GM21786 (cell line): ENCODE results near the gene MME.
"Not testable (repeated sequence)": the region's sequence is repeated elsewhere in the genome, so short reads cannot be mapped to it uniquely, and the experiment has no call there.

Experiments
- ATAC-seq: cut with Tn5 transposase; IDR thresholded peaks from one replicate; pipeline ENCODE4 v1.9.1; 2021; ENCODE audit not compliant: unreplicated experiment

Gene MME

DNA sequence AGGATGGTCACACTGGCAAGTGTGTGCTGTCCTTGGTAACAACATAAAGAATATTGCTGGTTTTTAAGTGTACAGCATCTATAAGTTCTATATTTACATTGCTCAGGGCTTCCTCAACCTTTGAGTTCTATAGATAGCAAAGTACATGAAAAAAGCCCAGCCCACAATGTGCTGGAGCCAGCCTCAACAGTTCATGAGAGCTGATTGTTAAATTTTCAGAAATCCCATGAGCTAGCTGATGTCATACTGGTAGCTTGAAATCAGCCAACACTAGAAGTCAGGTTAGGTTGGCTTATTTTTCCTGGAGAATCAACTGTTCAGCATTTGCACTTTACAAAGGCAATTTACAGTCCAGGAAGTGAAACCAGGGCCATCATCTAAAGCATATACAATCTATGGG lies 110.6 kb downstream of the MME start:
- no peak for ATAC-seq

DNA sequence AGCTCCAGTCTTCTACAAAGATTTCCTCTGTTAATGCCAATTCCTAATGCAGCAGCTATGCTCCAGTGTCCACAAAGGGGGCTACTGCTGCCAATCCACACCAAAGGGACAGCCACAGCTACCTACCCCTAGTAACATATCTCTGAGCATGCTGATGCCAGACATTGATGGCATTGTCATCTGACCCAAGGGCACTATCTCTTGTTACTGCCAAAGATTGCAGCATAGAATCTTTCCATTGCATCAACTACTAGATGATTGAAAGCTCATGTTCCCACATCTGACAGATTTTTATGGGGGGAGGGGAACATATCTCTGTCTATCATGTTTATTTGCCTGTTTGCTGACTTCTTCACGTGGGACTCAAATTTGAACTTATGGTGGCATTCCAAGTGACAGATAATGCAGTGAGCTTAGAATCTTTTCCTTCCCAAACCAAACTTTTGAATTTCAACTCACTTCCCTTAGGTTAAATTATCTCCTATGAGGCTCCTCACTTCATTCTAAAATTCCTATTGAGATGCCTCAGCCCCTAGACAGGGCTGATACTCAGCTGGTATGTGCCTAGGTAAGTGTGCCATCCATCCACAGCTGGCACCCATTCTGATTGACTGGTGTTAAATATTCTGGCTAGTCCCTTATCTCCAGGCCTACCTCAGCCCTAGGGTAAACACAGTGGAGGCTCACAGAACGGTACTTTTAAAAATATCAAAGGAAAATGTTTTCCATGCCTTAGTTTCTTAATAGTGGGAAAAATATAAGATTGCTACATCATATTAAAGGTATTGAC lies 113.0 kb downstream of the MME start:
- ATAC-seq = no peak

DNA sequence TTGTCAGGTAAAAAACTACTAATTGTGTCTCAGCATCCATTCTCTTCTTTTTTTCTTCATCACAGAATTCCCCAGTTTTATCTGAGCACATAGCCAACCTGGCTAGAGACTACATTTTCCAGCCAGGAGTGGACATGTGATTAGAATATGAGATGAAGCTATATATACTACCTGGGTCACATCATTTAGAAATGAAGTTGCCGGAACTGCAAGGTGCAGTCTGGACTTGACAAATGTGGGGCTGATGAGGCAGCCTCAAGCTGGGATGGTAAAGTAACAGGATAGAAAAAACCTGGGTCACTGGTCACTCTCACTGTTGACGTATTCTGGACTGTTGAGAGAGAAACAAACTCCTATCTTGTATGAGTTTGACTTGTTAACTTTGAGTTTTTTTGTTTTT lies 113.7 kb downstream of the MME start:
- no peak for ATAC-seq

DNA sequence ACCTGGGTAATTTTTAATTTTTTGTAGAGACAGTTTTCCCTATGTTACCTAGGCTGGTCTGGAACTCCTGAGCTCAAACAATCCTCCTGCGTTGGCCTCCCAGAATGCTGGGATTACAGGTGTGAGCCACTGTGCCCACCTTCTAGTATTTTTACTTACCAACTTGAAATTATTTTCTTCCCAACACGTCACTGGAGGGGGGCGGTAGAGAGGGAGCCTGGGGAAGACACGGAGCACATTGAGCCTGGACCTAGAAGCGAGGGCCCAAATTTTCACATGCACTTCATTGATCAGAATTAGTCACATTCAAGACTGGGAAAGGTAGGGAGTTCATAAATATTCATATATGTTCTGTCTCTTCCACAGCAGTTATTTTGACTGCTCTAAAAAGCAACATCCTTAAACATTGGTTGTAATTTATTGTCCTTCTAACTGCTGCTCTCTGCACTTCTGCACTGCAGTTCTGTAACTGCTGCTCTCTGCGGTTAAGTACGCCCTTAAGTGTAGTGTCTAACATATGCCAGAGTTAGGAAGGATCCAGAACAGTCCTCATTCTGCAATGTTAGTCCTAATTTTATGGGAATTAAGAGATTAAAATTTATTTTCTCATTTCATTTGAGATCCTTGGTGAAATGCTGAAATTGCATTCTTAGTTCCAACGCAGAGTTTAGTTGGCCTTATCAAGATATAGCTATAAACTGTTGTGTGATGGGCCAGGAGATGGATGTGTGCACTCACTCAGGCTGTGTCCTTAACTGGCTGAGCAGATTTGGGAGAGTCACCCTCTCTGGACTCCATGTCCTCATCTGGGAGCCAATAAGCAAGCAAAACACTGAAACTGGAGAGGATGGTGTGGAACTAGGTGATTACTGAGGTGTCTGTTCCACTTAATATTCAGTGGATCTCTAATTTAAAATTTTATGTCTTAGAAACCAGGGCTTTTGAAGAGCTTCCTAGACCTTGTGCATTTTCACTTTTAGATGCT lies 115.1 kb downstream of the MME start:
- no peak for ATAC-seq

DNA sequence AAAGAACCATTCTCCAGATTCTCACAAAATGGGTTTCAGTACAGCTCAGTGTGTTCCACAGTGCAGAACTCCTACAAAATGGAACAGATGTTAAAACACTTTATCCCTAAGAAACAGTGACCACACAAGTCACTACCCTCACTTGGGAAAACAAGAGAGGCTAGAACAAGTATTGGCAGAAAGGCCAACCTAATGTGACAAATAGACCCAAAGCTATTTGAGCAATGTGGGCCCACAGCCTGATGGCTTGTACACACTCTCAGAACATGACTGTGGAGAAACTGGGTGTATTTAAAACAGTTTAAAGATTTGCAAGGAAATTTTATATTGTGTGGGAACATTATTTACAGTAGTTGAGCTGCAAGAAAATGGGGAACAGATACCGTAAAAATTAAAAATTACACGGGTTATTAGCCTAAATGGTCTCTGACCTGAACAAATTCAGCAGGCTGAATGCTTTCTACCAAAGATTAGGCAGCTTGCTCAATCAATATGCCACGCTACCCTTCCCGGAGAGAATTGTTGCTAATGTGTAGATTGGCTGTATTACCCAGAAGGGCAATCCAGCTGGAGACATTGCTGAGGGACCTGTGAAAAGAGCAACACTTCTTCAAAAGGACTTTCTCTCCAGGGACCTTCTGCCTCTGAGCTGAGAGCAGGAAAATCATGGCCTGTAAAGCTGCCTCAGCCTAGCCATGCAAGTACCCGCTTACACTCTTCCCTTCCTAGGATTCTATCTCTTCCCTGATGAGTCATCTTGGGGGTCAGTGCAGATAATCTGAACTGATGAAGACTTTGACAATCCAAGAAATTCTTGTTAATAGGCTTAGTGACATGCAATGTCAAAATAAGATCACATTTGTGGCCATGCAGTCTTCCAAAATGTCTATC lies 116.3 kb downstream of the MME start:
- no peak for ATAC-seq

DNA sequence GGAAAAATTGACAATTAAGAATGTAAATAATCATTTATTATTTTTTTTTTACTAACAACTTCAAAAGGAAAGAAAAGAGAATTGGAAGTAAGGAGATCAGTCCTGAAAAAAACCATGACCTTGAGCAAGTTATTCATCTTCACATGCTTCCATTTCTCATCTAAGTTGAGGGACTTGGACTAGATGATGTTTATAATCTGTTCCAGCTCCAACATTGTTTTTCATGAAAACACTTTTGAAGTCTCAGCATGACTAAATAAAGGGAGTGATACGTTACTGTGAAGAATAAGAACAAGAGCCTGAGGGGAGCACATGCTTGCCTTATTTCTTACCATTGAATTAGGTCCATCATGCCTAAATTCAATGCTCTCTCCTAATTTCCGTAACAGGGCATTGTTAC lies 117.7 kb downstream of the MME start:
- no peak for ATAC-seq

DNA sequence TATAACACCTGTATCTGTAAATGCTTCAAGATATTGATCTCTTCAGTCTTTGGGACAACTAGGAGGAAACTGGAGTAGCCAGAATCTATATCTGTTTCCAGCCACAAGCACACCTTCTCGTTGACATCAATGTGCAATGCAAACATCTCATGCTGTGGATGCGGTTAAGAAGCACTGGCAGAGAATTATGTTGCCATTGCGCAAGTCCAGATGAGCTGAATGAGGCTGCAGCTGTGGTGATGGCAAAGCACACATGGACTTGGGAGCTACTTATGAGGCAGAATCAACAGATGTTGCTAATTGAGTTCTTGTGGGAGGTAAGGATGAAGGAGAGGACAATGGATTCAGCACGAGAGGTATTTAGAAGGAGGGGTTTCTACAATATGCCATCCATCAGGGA lies 122.5 kb downstream of the MME start:
- no peak for ATAC-seq

DNA sequence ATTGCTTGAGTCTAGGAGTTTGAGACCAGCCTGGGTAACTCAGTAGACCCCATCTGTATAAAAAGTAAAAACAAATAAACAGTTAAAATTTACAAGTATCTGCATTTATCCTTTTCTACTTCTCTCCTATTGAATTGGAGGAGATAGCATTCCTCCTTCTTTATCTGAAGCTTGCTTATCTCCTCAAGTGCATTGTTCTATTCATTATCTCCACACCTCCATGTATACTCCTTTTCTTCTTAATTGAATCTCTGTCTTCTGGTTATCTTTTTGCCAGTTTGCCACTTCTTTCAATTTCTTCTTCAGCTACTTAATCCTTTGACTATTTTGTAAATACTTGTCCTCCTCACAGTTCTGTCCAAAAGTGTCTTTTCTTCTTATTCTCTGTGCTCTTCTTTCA lies 124.7 kb downstream of the MME start:
- no peak for ATAC-seq

DNA sequence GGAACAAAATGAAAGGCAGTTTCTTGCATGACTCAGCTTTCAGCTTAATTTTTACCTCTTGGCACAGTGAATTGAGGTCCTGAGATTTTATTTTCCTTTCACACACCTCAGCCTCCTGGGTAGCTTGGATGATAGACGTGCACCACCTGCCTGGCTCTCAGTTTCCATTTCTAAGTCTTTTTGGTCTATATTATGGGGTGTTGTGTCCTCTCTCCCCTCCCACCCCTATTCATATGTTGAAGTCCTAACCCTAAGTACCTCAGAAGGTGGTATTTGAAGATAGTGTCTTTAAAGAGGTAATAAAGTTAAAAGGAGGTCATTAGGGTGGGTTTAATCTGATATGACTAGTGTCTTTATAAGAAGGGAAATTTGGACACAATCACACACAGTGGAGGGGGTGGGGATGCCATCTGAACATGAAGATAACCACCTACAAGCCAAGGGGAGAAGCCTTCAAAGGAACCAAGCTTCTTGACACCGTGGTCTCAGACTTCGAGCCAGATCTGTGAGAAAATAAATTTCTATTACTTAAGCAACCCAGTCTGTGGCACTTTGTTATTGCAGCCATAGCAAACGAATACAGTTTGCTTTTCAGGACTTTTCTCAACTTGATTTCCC lies 128.2 kb downstream of the MME start:
- ATAC-seq = no peak

DNA sequence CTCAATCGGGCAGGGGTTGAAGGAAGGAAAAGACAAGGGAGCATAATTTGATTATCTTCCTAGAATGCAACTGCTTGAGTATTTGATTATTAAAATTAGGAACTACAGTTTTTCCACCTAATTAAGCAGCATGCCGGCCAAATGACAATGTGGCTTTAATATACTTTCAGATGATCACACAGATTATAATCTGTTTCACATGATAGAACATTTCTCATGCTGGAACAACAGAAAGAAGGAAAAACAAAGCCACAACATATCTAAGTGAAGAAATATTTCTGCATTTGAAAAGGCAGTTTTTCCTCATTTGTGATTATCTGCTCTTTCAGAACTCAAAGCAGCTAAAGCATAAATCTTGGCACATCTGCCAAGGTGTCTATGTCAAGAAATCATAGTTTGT lies 130.6 kb downstream of the MME start:
- ATAC-seq = no peak

DNA sequence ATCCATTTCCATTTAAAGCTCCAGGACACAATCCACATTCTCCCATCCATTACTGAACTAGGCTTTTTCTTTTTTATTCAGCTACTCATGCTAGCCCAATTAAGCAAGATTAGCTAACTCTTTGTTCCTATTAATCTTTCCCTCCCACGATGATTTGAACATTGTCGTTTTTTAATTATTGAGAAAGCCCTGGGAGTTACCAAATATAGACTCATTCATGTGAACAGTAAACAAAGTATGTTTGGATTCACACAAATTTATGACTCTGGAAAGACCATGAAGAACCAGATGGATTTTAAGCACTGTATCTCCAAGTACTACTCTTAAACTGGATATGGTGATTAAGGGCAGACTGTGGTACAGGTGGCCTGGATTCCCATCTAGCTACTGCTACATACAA lies 131.1 kb downstream of the MME start:
- ATAC-seq = no peak

DNA sequence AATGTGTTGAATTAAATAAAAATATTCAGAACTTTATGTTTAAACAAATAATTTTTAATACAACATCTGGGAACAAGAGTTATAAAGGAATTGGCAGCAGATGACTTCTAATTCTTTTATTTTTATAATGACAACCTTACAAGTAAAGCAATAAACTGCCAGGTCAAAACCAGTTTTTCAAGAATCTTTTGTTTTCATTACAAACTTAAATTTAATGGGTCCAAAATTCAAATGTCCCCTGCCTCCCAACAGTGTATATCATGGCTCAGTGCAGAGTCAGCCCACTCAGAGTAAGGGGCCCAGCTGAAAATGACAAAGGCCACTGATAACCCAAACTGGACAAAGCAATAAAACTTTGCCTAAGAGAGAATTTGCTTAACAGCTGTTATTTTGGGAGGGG lies 131.8 kb downstream of the MME start:
- ATAC-seq = no peak

DNA sequence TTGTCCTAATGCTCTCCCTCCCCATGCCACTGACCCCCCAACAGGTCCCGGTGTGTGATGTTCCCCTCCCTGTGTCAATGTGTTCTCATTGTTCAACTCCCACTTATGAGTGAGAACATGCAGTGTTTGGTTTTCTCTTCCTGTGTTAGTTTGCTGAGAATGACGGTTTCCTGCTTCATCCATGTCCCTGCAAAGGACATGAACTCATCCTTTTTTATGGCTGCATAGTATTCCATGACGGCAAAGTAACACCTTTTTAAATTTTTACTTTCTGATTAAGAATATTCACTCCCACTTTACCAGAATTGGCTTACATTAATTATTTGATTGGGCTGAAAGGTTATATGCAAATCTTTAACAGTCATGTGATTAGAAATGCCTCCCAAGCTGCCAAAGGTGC lies 135.9 kb downstream of the MME start:
- ATAC-seq = not testable (repeated sequence)

DNA sequence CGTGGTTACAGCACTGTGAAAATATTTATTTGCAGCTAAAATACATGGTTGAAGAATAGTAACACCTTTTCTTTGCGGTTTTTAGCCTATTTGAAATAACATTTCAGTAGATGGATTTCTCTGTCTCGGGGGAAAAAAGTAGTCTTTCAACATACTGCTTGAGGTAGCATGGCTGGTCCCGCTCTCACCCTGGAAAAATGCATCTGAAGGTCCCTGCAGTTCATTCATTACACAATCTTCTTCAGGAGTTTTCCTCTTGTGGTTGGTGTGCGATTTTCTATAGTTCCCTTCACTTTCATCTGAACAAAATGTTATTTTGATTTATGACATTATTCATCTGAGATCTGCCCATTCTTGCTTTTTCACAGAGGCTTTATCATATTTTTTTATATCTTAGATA lies 137.5 kb downstream of the MME start:
- ATAC-seq = no peak

DNA sequence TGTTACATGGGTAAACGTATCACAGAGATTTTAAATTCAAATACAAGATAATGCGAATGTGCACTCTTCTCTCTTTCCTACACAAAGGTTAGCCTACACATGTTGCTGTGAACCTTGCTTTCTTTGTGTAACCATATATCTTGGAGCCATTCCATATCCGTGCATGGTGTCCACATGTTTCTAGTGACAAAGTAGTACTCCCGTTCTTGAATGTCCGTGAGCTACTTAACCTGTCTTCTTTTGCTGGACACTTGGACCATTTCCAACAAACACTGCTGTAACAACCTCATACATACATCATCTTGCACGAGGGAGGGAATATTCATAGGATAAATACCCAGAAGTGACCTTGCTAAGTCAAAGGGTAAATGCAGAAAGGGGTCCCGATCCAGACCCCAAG lies 138.3 kb downstream of the MME start:
- no peak for ATAC-seq

DNA sequence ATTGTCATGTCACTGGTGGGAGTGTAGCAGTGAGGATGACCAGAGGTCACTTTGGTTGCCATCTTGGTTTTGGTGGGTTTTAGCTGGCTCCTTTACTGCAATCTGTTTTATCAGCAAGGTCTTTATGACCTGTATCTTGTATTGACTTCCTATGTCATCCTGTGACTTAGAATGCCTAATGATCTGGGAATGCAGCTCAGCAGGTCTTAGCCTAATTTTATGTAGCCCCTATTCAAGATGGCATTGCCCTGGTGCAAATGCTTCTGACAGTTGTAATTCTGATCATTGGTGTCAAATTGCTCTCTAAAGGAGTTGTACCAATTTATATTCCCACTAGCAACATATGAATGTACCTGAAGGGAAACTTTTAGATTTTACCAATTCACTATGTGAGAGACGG lies 139.0 kb downstream of the MME start:
- ATAC-seq = no peak

DNA sequence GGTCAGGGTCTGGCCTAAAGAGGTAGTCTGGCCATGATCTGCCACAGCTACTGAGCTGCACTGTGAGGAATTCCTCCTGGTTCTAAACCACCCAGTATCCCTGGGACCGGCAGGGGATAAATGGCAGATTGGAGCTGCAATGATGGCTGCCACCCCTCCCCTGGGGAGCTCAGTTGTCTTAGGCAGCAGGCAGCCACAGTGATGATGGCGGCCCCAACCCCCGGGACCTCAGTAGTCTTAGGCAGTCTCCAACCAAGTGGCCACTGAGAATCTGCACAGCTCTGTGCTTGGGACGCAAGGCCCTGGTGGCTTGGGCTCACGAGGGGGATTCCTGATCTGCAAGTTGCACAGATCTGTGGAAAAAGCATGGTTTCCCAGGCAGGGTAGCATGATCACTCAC lies 145.3 kb downstream of the MME start:
- no peak for ATAC-seq

DNA sequence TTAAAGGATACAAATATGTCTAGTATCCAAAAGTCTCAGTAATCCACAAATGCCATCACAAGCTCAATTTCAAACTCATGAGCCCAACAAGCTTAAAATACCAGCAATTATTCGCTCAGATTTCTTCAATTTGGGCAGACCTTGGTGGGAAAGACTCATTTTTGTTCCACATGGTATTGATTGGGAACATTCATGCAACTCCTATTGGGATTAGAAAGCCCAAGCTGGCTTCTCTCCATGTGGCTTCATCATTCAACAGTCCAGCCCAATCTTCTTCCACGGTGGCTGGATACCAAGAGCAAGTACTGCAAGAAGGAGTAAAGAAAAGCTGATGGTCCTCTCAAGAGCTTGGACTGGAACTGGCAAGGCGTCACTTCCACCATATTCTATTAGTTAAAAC lies 147.0 kb downstream of the MME start:
- no peak for ATAC-seq

DNA sequence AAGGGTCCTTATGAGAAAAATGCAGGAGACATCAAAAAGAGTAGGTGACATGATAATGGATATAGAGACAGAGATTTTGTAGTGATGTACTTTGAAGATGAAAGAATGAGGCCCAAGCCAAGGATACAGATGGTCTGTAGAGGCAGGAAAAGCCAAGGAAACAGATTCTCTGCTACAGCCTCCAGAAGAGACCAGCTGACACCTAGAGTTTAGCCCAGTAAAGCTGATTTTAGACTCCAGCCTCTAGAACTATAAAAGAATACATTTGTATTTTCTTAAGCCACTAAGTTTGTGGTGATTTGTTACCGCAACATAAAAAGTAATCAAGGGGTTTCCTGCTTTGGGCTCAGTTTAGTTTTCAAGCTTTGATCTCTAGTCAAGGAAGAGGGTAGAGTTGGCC lies 148.6 kb downstream of the MME start:
- no peak for ATAC-seq

DNA sequence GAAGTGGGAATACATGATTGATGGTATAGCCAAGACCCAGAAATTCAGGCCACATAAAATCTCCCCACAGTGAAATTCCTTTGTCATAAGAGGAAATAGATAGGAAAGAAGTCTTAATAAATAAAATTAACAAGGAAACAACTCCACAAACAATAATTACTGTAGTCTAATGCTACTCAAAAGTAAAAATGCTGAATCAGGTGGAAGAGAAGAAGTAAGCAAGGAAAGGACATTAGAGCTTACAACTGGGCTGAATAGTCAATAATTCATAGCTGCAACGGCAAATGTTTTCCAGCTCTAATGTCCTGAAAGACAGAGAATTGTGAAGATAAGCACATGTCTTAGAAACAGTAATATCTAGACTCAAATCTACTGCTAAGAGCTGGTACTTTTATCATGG lies 149.0 kb downstream of the MME start:
- ATAC-seq = no peak

DNA sequence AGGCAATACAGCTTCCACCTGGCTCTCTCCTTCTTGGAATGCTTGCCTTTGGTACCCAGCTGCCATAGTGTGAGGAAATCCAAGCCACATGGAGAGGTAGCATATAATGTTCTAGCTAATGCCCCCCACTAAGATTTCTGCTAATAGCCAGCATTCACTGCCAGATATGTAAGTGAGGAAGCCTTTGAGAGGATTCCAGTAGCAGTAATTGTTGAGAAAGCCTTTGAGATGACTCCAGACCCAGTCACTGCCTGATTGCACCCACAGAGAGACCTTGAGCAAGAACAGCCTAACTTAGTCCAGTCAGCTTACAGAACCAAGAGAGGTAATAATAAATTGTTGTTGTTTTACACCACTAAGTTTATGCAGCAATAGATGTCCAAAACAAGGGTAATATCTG lies 150.3 kb downstream of the MME start:
- no peak for ATAC-seq
